Activated T-cell treated with anti-CD3 and anti-CD28 coated beads for 48 hours (primary cell): ENCODE data around the gene MAGEC1.
"Not testable (repeated sequence)": the region's sequence is repeated elsewhere in the genome, so short reads cannot be mapped to it uniquely, and the experiment has no call there.

Experiments used
- DNase-seq: peaks from one replicate; pipeline ENCODE4 v3.0.0-alpha.2; 2020; ENCODE audit warnings: low read depth

The MAGEC1 gene, protein sequence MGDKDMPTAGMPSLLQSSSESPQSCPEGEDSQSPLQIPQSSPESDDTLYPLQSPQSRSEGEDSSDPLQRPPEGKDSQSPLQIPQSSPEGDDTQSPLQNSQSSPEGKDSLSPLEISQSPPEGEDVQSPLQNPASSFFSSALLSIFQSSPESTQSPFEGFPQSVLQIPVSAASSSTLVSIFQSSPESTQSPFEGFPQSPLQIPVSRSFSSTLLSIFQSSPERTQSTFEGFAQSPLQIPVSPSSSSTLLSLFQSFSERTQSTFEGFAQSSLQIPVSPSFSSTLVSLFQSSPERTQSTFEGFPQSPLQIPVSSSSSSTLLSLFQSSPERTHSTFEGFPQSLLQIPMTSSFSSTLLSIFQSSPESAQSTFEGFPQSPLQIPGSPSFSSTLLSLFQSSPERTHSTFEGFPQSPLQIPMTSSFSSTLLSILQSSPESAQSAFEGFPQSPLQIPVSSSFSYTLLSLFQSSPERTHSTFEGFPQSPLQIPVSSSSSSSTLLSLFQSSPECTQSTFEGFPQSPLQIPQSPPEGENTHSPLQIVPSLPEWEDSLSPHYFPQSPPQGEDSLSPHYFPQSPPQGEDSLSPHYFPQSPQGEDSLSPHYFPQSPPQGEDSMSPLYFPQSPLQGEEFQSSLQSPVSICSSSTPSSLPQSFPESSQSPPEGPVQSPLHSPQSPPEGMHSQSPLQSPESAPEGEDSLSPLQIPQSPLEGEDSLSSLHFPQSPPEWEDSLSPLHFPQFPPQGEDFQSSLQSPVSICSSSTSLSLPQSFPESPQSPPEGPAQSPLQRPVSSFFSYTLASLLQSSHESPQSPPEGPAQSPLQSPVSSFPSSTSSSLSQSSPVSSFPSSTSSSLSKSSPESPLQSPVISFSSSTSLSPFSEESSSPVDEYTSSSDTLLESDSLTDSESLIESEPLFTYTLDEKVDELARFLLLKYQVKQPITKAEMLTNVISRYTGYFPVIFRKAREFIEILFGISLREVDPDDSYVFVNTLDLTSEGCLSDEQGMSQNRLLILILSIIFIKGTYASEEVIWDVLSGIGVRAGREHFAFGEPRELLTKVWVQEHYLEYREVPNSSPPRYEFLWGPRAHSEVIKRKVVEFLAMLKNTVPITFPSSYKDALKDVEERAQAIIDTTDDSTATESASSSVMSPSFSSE

GRCh38 chrX:141903400-141904155 is at the start of gene MAGEC1:
Gene MAGEC1, plus strand, starts transcription at chrX:141903894. Its CDS starts 1,179 bp downstream, at chrX:141905073.
- no peak for DNase-seq

DNA sequence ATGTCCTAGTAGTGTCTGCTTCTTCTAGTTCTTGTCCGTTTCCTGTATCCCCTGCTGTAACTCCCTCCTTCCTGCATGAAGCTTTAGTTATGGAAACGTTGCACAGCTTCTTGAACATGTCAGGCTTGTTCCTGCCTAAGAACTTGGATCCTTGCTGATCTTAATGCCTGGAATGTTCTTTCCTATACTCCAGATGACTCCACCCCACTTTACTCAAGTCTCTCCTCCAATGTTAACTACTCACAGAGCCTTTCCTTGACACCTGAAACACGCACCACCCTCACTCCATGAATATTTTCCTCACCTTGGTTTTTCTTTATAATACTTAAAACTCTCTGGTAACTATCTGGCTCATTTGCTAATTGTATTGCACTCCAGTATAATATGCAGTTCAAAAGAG is 46.2 kb upstream of the MAGEC1 start:
- no peak for DNase-seq

DNA sequence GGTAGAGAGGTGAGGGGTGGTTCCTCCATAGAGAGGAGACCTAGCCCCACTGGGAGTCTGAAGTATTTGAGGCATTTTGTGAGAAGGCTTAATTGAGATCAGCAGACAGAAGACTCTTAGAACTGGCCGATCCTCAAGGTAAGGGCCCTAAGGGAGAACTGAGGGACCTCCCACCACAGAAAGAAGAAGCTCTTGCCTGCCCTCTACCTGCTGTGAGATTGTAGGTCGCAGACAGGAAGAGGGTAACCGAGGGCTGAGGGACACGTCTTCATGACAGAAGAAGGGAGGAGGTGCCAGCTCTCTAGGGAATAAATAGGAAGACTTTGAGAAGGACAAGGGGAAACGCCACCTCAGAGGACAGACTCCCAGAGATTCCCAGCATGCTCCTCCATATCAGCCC is 24.1 kb upstream of the MAGEC1 start:
- no peak for DNase-seq

DNA sequence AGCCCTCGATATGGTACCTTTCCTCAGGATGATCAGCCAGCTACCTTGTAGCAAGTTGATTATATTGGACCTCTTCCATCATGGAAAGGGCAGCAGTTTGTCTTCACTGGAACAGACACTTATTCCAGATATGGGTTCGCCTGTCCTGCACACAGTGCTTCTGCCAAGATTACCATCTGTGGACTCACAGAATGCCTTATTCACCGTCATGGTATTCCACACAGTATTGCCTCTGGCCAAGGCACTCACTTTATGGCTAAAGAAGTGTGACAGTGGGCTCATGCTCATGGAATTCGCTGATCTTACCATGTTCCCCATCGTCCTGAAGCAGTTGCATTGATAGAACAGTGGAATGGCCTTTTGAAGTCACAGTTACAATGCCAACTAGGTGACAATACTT is 14.9 kb upstream of the MAGEC1 start:
- DNase-seq, result not testable (repeated sequence)

- DNase-seq, result no peak
These were observed 9.0 kb upstream of the MAGEC1 start for GRCh38 chrX:141894733-141895132.

DNA sequence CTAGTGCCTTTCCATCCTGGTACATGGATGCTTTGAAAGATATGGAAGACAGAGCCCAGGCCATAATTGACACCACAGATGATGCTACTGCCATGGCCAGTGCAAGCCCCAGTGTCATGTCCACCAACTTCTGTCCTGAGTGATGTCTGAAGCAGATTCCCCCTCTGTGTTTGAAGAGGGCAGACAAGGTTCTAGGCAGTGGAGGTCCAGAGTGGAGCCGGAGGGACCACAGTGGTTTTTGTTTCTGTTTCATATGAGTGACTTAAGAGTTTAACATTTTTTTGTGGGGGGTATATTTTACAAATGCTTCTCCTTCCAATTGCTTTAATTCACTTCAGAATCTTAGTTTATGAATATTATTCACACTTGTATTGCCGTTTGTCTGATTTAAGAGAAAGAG is 6.0 kb upstream of the MAGEC1 start:
- no peak for DNase-seq

DNA sequence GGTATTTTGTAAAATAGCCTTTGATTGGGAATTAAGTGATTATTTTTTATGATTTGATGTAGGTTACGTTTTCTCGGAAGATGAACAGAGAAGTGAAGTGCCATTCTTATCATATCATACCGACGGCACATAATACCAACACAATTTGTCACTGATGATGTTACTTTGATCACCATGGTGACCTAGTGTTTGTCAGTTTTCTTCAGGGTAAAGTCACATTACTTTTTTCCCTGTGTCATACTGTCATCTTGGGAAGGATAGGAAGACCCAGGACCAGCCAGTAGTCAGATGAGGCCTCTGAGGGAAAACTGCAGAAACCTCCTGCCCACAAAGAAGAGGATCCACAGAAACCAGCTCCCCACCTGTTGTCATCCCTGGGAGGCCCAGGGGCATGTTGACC is 1.3 kb upstream of the MAGEC1 start:
- no peak for DNase-seq

DNA sequence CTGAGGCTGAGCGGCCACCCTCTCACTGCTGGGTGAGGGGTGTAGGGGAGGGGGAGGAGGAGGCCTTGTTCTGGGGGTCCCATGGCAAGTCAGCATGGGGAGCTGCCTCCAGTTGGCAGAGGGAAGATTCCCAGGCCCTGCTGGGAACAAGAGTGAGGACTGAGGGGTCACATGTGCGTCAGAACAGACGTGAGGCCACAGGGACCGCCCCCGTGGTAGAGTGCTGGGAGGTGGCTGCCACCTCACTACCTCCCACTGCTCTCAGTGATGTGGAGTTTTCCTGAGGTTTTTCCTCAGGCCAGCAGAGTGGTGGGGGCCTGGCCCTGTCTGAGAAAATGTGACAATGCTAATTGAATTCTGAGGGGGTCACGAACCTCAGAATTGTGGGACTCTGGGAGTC is 568 bp downstream of the MAGEC1 start:
- DNase-seq, result no peak

DNA sequence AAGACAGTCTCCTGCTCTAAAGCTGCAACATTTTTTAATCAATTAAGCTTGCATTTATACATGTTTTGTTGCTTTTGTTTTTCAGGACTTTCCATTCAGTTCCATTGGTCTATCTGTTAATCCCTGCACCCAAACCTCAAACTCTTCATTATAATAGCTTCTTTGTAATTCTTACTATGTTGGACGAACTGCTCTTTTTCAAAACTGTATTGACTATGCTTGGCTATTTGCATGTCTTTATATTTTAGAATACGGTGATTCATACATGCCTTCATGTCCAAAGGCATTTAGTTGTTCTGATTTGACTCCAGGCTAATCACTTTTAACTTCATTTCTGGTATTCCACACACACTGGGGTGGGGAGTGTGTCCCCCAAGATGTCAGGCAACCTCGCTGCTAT is 14.1 kb downstream of the MAGEC1 start:
- DNase-seq, result no peak

GRCh38 chrX:141924293-141924692 is 20.6 kb downstream of the MAGEC1 start:
- DNase-seq, result no peak

DNA sequence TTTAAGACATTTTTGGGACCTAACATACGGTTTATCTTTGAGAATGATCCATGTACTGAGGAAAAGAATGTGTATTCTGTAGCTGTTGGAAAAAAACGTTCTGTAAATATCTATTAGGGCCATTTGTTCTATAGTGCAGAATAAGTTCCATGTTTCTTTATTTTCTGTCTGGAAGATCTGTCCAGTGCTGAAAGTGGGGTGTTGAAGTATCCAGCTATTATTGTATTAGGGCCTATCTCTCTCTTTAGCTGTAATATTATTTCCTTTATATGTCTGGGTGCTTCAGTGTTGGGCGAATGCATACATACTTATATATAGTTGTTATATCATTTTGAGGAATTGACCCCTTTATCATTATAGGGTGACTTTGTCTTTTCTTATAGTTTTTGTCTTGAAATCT is 24.7 kb downstream of the MAGEC1 start:
- no peak for DNase-seq

DNA sequence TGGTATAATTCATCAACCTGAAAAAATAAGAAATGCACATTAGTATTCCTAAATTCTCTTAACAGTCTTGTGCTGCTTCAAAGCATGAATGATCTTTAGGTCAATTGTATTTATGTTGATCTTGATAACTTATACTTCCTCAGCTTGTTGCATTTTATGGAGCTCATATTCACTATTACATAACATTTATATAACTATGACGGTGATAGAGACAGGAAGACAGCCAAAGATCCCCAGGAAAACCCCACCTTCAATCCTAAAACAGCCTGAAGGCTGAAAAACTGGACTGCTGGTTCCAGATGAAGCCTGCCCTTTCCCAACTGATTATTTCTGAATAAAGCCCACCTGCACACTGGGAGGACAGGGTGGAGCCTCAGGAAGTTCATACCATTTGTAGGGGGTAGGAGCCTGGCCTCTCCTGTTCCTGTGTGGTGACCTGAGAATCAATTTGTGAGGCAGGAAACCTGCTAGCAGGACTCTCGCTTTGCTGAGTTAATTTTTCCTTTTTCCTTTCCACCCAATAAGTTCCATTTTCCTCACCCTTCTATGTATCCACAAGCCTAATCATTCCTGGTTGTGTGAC is 30.5 kb downstream of the MAGEC1 start:
- DNase-seq, result no peak

- DNase-seq, result no peak
These were observed 32.0 kb downstream of the MAGEC1 start for GRCh38 chrX:141935645-141936044.

DNA sequence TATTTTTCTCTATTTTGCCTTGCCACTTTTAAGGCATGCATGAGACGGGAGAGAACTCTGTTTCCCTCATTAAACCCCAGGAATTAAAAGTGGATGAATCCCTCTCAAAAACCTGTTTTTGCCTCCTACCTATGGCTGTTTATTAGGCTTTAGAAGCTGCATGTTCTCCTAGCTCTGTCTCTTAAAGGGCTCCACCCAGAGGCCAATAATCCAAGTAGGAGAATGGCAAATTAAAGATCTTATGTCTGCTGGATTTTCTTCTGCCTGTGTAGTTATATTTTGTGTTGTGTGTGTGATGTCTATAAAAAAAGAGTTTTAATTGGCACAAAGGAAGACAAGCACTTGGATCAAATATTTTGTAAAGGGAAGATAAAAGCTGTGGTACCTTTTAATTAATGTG is 32.4 kb downstream of the MAGEC1 start:
- DNase-seq, result no peak

- DNase-seq, result no peak
These were observed 37.5 kb downstream of the MAGEC1 start for GRCh38 chrX:141941234-141941633.

DNA sequence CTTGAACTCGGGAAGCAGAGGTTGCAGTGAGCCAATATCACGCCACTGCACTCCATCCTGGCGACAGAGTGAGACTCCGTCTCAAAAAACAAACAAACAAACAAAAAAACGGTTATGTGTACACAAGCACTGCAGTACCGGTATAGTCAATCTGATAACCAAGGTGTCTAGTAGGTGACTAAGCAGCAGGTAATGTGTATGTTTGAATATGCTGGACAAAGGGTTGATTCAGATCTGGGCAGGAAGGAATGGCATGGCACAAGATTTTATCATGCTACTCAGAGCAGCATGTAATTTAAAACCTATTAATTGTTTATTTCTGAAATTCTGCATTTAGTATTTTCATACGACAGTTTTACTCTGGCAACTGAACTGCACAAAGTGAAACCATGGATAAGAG is 41.7 kb downstream of the MAGEC1 start:
- no peak for DNase-seq

GRCh38 chrX:141947350-141947749 is 43.7 kb downstream of the MAGEC1 start:
- DNase-seq, result no peak

DNA sequence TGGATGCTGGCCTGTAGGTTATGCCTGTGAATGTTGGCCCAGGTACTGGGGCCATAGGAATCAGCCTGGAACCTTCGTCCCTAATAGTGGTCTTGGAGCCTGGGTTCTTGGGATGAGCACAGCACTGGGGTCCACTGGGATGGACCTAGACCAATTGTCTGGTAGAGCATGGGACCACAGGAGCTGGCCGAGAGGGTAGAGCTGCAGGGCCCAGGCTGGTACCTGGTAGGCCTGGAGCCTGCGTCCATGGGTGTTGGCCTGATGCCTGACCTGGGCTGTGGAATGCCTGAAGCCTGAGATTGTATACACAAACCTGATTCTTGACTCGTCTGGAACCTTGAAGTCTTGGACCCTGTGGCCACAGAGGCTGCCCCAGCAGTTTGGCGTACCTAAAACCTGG is 48.9 kb downstream of the MAGEC1 start:
- no peak for DNase-seq

GRCh38 chrX:141958675-141959074 is 55.0 kb downstream of the MAGEC1 start:
- DNase-seq, result no peak
